GM04503 (cell line): ENCODE data around the gene C3orf49.
A peak's percentile ranks its signal among the peaks of the same experiment; 100 is the strongest.

Experiments used
- DNase-seq: peaks from one replicate; pipeline ENCODE4 v3.0.0-alpha.2; 2012; ENCODE audit warnings: low read depth

Gene C3orf49

GRCh38 chr3:63819151-63819398 lies at the start of gene C3orf49:
Gene C3orf49 (plus strand): TSS chr3:63819299. CDS start chr3:63819472, 173 bp downstream.
- no peak for DNase-seq

- no peak for DNase-seq
Observed at GRCh38 chr3:63774781-63775180, 44.3 kb upstream of the C3orf49 start.

GRCh38 chr3:63779227-63779626 lies 39.9 kb upstream of the C3orf49 start:
- DNase-seq = no peak

- peak; percentile 58 for DNase-seq
Observed at GRCh38 chr3:63791974-63792373, 27.1 kb upstream of the C3orf49 start.

- no peak for DNase-seq
Observed at GRCh38 chr3:63795438-63795837, 23.7 kb upstream of the C3orf49 start.

GRCh38 chr3:63798544-63798943 lies 20.6 kb upstream of the C3orf49 start:
- DNase-seq = no peak

GRCh38 chr3:63798949-63799348 lies 20.1 kb upstream of the C3orf49 start:
- no peak for DNase-seq

- no peak for DNase-seq
Observed at GRCh38 chr3:63800097-63800496, 19.0 kb upstream of the C3orf49 start.

GRCh38 chr3:63803911-63804310 lies 15.2 kb upstream of the C3orf49 start:
- no peak for DNase-seq

GRCh38 chr3:63807961-63808565 lies 11.0 kb upstream of the C3orf49 start:
- no peak for DNase-seq

GRCh38 chr3:63808633-63809032 lies 10.5 kb upstream of the C3orf49 start:
- DNase-seq = no peak

GRCh38 chr3:63809607-63810006 lies 9.5 kb upstream of the C3orf49 start:
- DNase-seq = peak; percentile 23

GRCh38 chr3:63814237-63814636 lies 4.9 kb upstream of the C3orf49 start:
- no peak for DNase-seq

GRCh38 chr3:63817225-63817624 lies 1.9 kb upstream of the C3orf49 start:
- DNase-seq = no peak

GRCh38 chr3:63818282-63819150 lies 583 bp upstream of the C3orf49 start:
- no peak for DNase-seq

- no peak for DNase-seq
Observed at GRCh38 chr3:63824309-63824708, 5.2 kb downstream of the C3orf49 start.

GRCh38 chr3:63830526-63830925 lies 11.4 kb downstream of the C3orf49 start:
- DNase-seq = no peak

- DNase-seq = no peak
Observed at GRCh38 chr3:63832395-63832794, 13.3 kb downstream of the C3orf49 start.

- no peak for DNase-seq
Observed at GRCh38 chr3:63841704-63842103, 22.6 kb downstream of the C3orf49 start.

- DNase-seq = no peak
Observed at GRCh38 chr3:63842127-63842526, 23.0 kb downstream of the C3orf49 start.

- DNase-seq = no peak
Observed at GRCh38 chr3:63845215-63845614, 26.1 kb downstream of the C3orf49 start.

- no peak for DNase-seq
Observed at GRCh38 chr3:63847718-63848450, 28.8 kb downstream of the C3orf49 start.

- no peak for DNase-seq
Observed at GRCh38 chr3:63849175-63849574, 30.1 kb downstream of the C3orf49 start.
